ENCODE measurements around the gene SHANK1. TPM values are rescaled to one million over a fixed set of nuclear protein-coding genes. Genes with fewer than 3 reads are reported as not detected.
"Not testable (repeated sequence)": the region's sequence is repeated elsewhere in the genome, so short reads cannot be mapped to it uniquely, and the experiment has no call there.

SHANK1 gene
- polyA plus RNA-seq, 3 donors, result not detected

DNA sequence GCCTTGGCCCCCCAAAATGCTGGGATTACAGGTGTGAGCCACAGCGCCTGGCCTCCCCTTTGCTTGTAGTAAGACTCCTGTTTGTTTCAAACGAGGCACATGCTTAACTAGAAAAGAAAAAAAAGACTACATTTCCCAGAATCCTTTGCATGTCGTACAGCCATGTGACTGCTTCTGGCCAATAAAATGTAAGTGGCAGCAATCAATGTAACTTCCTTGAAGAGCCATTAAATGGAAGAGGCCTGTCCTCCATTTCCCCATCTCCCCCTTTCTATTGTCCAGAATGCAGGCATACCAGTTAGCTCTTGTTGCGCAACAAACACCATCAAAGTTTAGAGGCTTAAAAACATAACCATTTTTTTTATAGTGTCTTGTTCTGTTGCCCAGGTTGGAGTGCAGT, 40.3 kb upstream of the SHANK1 start:
- no peaks in the 10 kb centered on the region for H3K79me2 ChIP-seq (ENCODE audit: insufficient read depth, low read length)
- no peaks in the 10 kb centered on the region for H3K27me3 ChIP-seq (ENCODE audit: control insufficient read depth in 2 of 2, insufficient read depth in 2 of 2, low read length in 2 of 2)
- no peaks in the 10 kb centered on the region for H3K36me3 ChIP-seq (replicated peaks in 1 of 2; ENCODE audit: control insufficient read depth in 1 of 2, insufficient read depth in 2 of 2, low read length in 2 of 2)
- H3K9me3 ChIP-seq (replicated peaks in 1 of 2; ENCODE audit: control insufficient read depth in 1 of 2, insufficient read depth in 1 of 2, low read length in 2 of 2), result no peaks in the 10 kb centered on the region
- Mint-ChIP-seq H3K4me1 (no peaks in the 10 kb centered on the region), H3K36me3 (no peaks in the 10 kb centered on the region), H3K4me3 (no peak overlapping the region), H3K27ac (no peak overlapping the region), H3K27me3 (ENCODE audit: low read depth in 3 of 3) (peaks cover 11 to 15% (median 11%) of the 10 kb centered on the region in 3 donors), H3K9me3 (peaks cover 0 to 18% (median 9%) of the 10 kb centered on the region in 7 donors)
- H3K9ac ChIP-seq (ENCODE audit: insufficient read depth, low read length, poor library complexity, severe bottlenecking), result no peak overlapping the region
- H3K4me1 ChIP-seq (ENCODE audit: control insufficient read depth in 1 of 2, insufficient read depth in 2 of 2, low read length in 2 of 2), result no peaks in the 10 kb centered on the region
- no peak overlapping the region for H2AFZ ChIP-seq (ENCODE audit: insufficient read depth, low read depth, low read length, poor library complexity, severe bottlenecking)
- H3K27ac ChIP-seq (ENCODE audit: low read depth in 1 of 2, low read length in 2 of 2), result no peak overlapping the region
- H3K4me2 ChIP-seq (replicated peaks; ENCODE audit: extremely low read depth, low read length, poor library complexity, severe bottlenecking), result no peak overlapping the region
- 100% methylated on average over 1 of the region's 4 CpGs for WGBS (ENCODE audit: insufficient coverage)
- intact Hi-C loops (cut with micrococcal nuclease), result no loop called here
- no peaks in the 10 kb centered on the region for H4K20me1 ChIP-seq (ENCODE audit: insufficient read depth, low read length)
- peak in 2 of 3 donors; percentile 2 to 12 for DNase-seq
- no peak overlapping the region for H3K4me3 ChIP-seq (replicated peaks in 1 of 3; ENCODE audit: low read depth in 2 of 3, low read length in 3 of 3)
- TF ChIP-seq, protein P1, sequence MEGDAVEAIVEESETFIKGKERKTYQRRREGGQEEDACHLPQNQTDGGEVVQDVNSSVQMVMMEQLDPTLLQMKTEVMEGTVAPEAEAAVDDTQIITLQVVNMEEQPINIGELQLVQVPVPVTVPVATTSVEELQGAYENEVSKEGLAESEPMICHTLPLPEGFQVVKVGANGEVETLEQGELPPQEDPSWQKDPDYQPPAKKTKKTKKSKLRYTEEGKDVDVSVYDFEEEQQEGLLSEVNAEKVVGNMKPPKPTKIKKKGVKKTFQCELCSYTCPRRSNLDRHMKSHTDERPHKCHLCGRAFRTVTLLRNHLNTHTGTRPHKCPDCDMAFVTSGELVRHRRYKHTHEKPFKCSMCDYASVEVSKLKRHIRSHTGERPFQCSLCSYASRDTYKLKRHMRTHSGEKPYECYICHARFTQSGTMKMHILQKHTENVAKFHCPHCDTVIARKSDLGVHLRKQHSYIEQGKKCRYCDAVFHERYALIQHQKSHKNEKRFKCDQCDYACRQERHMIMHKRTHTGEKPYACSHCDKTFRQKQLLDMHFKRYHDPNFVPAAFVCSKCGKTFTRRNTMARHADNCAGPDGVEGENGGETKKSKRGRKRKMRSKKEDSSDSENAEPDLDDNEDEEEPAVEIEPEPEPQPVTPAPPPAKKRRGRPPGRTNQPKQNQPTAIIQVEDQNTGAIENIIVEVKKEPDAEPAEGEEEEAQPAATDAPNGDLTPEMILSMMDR (IDR thresholded peaks at IDR 0.05), result no peak

DNA sequence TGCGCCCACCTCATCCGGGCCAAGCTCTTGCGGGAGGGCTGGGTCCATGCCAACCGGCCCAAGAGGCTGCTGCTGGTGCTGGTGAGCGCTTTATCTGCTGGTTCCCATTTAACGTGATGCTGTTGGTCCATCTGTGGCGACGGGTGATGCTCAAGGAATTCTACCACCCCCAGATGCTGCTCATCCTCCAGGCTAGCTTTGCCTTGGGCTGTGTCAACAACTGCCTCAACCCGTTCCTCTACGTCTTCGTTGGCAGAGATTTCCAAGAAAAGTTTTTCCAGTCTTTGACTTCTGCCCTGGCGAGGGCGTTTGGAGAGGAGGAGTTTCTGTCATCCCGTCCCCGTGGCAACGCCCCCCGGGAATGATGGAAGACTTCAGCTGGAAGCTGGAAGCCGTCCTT, 39.5 kb upstream of the SHANK1 start:
- H3K4me3 ChIP-seq (replicated peaks in 1 of 3; ENCODE audit: low read depth in 2 of 3, low read length in 3 of 3); H2AFZ ChIP-seq (ENCODE audit: insufficient read depth, low read depth, low read length, poor library complexity, severe bottlenecking); intact Hi-C loops (cut with micrococcal nuclease); H3K9ac ChIP-seq (ENCODE audit: insufficient read depth, low read length, poor library complexity, severe bottlenecking); H3K4me3 Mint-ChIP-seq; H3K4me1 ChIP-seq (ENCODE audit: control insufficient read depth in 1 of 2, insufficient read depth in 2 of 2, low read length in 2 of 2); H3K4me2 ChIP-seq (replicated peaks; ENCODE audit: extremely low read depth, low read length, poor library complexity, severe bottlenecking); H3K79me2 ChIP-seq (ENCODE audit: insufficient read depth, low read length); H3K4me1 Mint-ChIP-seq; H3K9me3 ChIP-seq (replicated peaks in 1 of 2; ENCODE audit: control insufficient read depth in 1 of 2, insufficient read depth in 1 of 2, low read length in 2 of 2); H4K20me1 ChIP-seq (ENCODE audit: insufficient read depth, low read length); H3K27ac ChIP-seq (ENCODE audit: low read depth in 1 of 2, low read length in 2 of 2); H3K27ac Mint-ChIP-seq; DNase-seq; H3K27me3 ChIP-seq (ENCODE audit: control insufficient read depth in 2 of 2, insufficient read depth in 2 of 2, low read length in 2 of 2); H3K36me3 Mint-ChIP-seq; H3K36me3 ChIP-seq (replicated peaks in 1 of 2; ENCODE audit: control insufficient read depth in 1 of 2, insufficient read depth in 2 of 2, low read length in 2 of 2): not testable (repeated sequence)
- Mint-ChIP-seq H3K27me3 (ENCODE audit: low read depth in 3 of 3) (peaks cover 11 to 23% (median 12%) of the 10 kb centered on the region in 3 donors), H3K9me3 (peaks cover 0 to 18% (median 9%) of the 10 kb centered on the region in 7 donors)
- 97% methylated on average over 7 of the region's 18 CpGs for WGBS (ENCODE audit: insufficient coverage)

DNA sequence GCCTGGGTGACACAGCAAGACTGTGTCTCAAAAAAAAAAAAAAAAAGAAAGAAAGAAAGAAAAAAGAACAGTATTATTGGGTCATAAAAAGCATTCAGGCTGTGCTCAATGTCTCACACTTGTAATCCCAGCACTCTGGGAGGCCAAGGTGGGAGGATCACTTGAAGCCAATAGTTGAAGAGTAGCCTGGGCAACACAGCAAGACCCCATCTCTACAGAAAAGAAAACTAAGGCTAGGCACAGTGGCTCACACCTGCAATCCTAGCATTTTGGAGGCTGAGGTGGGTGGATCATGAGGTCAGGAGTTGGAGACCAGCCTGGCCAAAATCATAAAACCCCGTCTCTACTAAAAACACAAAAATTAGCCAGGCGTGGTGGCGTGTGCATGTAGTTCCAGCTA, 38.0 kb upstream of the SHANK1 start:
- H2AFZ ChIP-seq (ENCODE audit: insufficient read depth, low read depth, low read length, poor library complexity, severe bottlenecking); H3K27ac ChIP-seq (ENCODE audit: low read depth in 1 of 2, low read length in 2 of 2); H3K79me2 ChIP-seq (ENCODE audit: insufficient read depth, low read length); H3K36me3 Mint-ChIP-seq; H4K20me1 ChIP-seq (ENCODE audit: insufficient read depth, low read length); H3K27me3 ChIP-seq (ENCODE audit: control insufficient read depth in 2 of 2, insufficient read depth in 2 of 2, low read length in 2 of 2); H3K4me3 Mint-ChIP-seq; H3K9ac ChIP-seq (ENCODE audit: insufficient read depth, low read length, poor library complexity, severe bottlenecking); H3K4me2 ChIP-seq (replicated peaks; ENCODE audit: extremely low read depth, low read length, poor library complexity, severe bottlenecking); H3K9me3 ChIP-seq (replicated peaks in 1 of 2; ENCODE audit: control insufficient read depth in 1 of 2, insufficient read depth in 1 of 2, low read length in 2 of 2); H3K4me3 ChIP-seq (replicated peaks in 1 of 3; ENCODE audit: low read depth in 2 of 3, low read length in 3 of 3); H3K4me1 ChIP-seq (ENCODE audit: control insufficient read depth in 1 of 2, insufficient read depth in 2 of 2, low read length in 2 of 2); intact Hi-C loops (cut with micrococcal nuclease); DNase-seq; H3K4me1 Mint-ChIP-seq; H3K27ac Mint-ChIP-seq; H3K36me3 ChIP-seq (replicated peaks in 1 of 2; ENCODE audit: control insufficient read depth in 1 of 2, insufficient read depth in 2 of 2, low read length in 2 of 2): not testable (repeated sequence)
- WGBS (ENCODE audit: insufficient coverage), result no CpG with 5 or more reads among the region's 3 CpGs
- H3K27me3 Mint-ChIP-seq (ENCODE audit: low read depth in 3 of 3), result peaks cover 11 to 25% (median 14%) of the 10 kb centered on the region in 3 donors
- peaks cover 0 to 18% (median 9%) of the 10 kb centered on the region in 7 donors for H3K9me3 Mint-ChIP-seq

DNA sequence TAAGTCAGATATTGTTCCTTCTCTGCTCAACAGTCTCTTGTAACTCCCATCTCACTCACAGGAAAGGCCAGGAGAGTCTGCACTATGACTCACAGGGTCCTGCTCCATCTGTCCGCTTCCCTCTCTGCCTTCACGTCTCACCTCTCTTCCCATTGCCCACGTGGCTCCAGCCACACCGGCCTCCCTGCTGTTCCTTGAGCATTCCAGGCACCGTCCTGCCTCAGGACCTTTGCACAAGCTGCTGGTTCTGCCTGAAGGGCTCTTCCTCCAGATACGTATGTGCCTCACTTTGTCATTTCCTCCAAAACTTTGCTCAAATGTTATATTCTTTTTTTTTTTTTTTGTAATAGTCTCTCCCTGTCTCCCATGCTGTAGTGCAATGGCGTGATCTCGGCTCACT, 36.6 kb upstream of the SHANK1 start:
- H3K79me2 ChIP-seq (ENCODE audit: insufficient read depth, low read length); H3K9ac ChIP-seq (ENCODE audit: insufficient read depth, low read length, poor library complexity, severe bottlenecking); H4K20me1 ChIP-seq (ENCODE audit: insufficient read depth, low read length); H3K4me2 ChIP-seq (replicated peaks; ENCODE audit: extremely low read depth, low read length, poor library complexity, severe bottlenecking); H2AFZ ChIP-seq (ENCODE audit: insufficient read depth, low read depth, low read length, poor library complexity, severe bottlenecking); DNase-seq; intact Hi-C loops (cut with micrococcal nuclease); H3K4me3 ChIP-seq (replicated peaks in 1 of 3; ENCODE audit: low read depth in 2 of 3, low read length in 3 of 3); H3K36me3 Mint-ChIP-seq; H3K4me3 Mint-ChIP-seq; H3K4me1 Mint-ChIP-seq; H3K36me3 ChIP-seq (replicated peaks in 1 of 2; ENCODE audit: control insufficient read depth in 1 of 2, insufficient read depth in 2 of 2, low read length in 2 of 2); H3K9me3 ChIP-seq (replicated peaks in 1 of 2; ENCODE audit: control insufficient read depth in 1 of 2, insufficient read depth in 1 of 2, low read length in 2 of 2); H3K4me1 ChIP-seq (ENCODE audit: control insufficient read depth in 1 of 2, insufficient read depth in 2 of 2, low read length in 2 of 2); H3K27me3 ChIP-seq (ENCODE audit: control insufficient read depth in 2 of 2, insufficient read depth in 2 of 2, low read length in 2 of 2); H3K27ac ChIP-seq (ENCODE audit: low read depth in 1 of 2, low read length in 2 of 2): not testable (repeated sequence)
- H3K27ac Mint-ChIP-seq, result peak overlapping the region in 1 of 7 donors; percentile 78
- peaks cover 0 to 18% (median 9%) of the 10 kb centered on the region in 7 donors for H3K9me3 Mint-ChIP-seq
- WGBS (ENCODE audit: insufficient coverage), result 74% methylated on average over 5 of the region's 8 CpGs
- H3K27me3 Mint-ChIP-seq (ENCODE audit: low read depth in 3 of 3), result peaks cover 10 to 25% (median 15%) of the 10 kb centered on the region in 3 donors
